Coronary artery (tissue), 2 donors: ENCODE results near the gene TNP2.

Experiments
- DNase-seq: peaks from one replicate; pipeline ENCODE4 v3.0.0-alpha.2; 2017; ENCODE audit warnings: low spot score
- H3K27ac ChIP-seq, 2 donors: fragments of 200-600 bp; sonication (generic); one replicate each; pipeline ENCODE4 v1.5.1; 2016 to 2019
- H3K4me3 ChIP-seq: fragments of 200-600 bp; sonication (generic); 2 replicates; pipeline ENCODE4 v1.5.1; 2016; ENCODE audit warnings: mild to moderate bottlenecking, moderate library complexity
- CTCF ChIP-seq: fragments of 200-600 bp; sonication (generic); IDR thresholded peaks from one replicate; pipeline ENCODE4 v1.5.1; 2019; ENCODE audit warnings: antibody characterized with exemption

TNP2 gene

GRCh38 chr16:11265124-11265523 is 4.0 kb downstream of the TNP2 start:
- no peak for DNase-seq
- Histone ChIP-seq H3K4me3 (no peak overlapping the region), H3K27ac (no peak overlapping the region)
- no peak for TF ChIP-seq CTCF

GRCh38 chr16:11264155-11264832 is 4.8 kb downstream of the TNP2 start:
- DNase-seq = no peak
- Histone ChIP-seq H3K4me3 (no peak overlapping the region), H3K27ac (no peak overlapping the region)
- TF ChIP-seq CTCF = no peak

GRCh38 chr16:11263737-11264136 is 5.4 kb downstream of the TNP2 start:
- no peak for DNase-seq
- no peak overlapping the region for H3K4me3 ChIP-seq
- H3K27ac ChIP-seq = no peak overlapping the region
- no peak for TF ChIP-seq CTCF

GRCh38 chr16:11262915-11263314 is 6.2 kb downstream of the TNP2 start:
- H3K4me3 ChIP-seq = no peak overlapping the region
- DNase-seq = no peak
- no peak for TF ChIP-seq CTCF
- no peak overlapping the region for H3K27ac ChIP-seq

- H3K4me3 ChIP-seq = no peak overlapping the region
- no peak overlapping the region for H3K27ac ChIP-seq
- no peak for DNase-seq
- no peak for TF ChIP-seq CTCF
These were observed 8.5 kb downstream of the TNP2 start for GRCh38 chr16:11260596-11260966.

- Histone ChIP-seq H3K4me3 (no peak overlapping the region), H3K27ac (peak overlapping the region in 1 of 2 donors; percentile 48)
- no peak for DNase-seq
- no peak for TF ChIP-seq CTCF
These were observed 9.2 kb downstream of the TNP2 start for GRCh38 chr16:11259655-11260595.
